Measurements from ENCODE around the gene SPAG9. TPM values are rescaled to one million over a fixed set of nuclear protein-coding genes. Genes with fewer than 3 reads are reported as not detected.

SPAG9 gene
- total RNA-seq, 1 experiment from 2014 or later = 90.5 TPM

DNA sequence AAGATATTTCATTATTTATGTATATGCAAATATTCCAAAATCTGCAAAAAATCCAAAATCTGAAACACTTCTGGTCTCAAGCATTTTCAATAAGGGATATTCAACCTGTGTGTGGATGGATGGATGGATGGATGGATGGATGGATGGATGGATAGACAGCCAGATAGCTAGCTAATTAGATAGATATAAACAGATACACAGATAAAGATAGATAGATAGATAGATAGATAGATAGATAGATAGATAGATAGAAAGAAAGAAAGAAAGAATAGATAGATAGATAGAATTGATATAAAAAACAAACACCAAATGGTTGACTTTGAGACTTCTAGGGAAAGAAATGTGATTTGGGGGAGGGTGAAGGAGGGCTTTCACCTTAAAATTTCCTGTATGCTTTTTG lies 139.4 kb downstream of the SPAG9 start:
- Histone ChIP-seq H4K20me1 (ENCODE audit: low read length) (no peaks in the 10 kb centered on the region), H3K79me2 (ENCODE audit: low read length) (no peaks in the 10 kb centered on the region), H3K4me1 (ENCODE audit: insufficient read depth, low read length) (peaks cover 2% of the 10 kb centered on the region), H3F3A (ENCODE audit: low read length, unreplicated experiment) (no peaks in the 10 kb centered on the region), H3K36me3 (ENCODE audit: low read depth, low read length) (peaks cover 46% of the 10 kb centered on the region), H3K9ac (ENCODE audit: low read length) (no peak overlapping the region), H3K27me3 (ENCODE audit: low read length) (no peaks in the 10 kb centered on the region), H3K4me2 (ENCODE audit: low read length) (no peak overlapping the region), H3K9me2 (replicated peaks; ENCODE audit: low read length) (no peaks in the 10 kb centered on the region), H2AFZ (ENCODE audit: low read length) (no peak overlapping the region), H3K27ac (ENCODE audit: low read length) (no peak overlapping the region), H3K4me3 (ENCODE audit: low read length) (no peak overlapping the region), H3K9me3 (ENCODE audit: low read length) (no peaks in the 10 kb centered on the region)
- no peak for DNase-seq
- BruUV-seq (replicated peaks) = no TSS peak
- ChIA-PET POLR2A (ENCODE audit: unreplicated experiment) (no interaction called here), CTCF (no interaction called here)
- intact Hi-C loops (cut with micrococcal nuclease) = no loop called here
- TF ChIP-seq EZH2phosphoT487 (IDR thresholded peaks at IDR 0.05; ENCODE audit: borderline replicate concordance, low read length) (no peak), CTCF (conservative IDR thresholded peaks at IDR 0.05; ENCODE audit: low read depth, low read length) (no peak), EZH2 (IDR thresholded peaks at IDR 0.05; ENCODE audit: low read length, unreplicated experiment) (no peak)
- ATAC-seq = no peak

DNA sequence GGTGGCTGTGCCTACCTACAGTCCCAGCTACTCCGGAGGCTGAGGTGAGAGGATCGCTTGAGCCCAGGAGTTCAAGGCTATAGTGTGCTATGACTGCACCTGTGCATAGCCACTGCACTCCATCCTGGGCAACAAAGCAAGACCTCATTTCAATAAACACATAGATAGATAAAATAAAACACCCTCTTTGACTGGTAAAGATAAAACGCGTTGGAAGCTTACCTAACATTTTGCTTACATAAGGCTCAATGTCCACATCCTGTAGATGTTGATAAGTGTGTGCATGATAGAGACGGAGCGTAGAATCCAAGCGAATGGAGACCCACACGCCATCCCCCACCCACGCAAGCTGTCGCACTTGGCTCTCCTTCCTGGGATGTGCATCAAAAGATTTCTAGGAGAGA lies 141.1 kb downstream of the SPAG9 start:
- H3K36me3 ChIP-seq (ENCODE audit: low read depth, low read length) = peaks cover 45% of the 10 kb centered on the region
- H3K9me2 ChIP-seq (replicated peaks; ENCODE audit: low read length) = no peaks in the 10 kb centered on the region
- H2AFZ ChIP-seq (ENCODE audit: low read length) = no peak overlapping the region
- no peaks in the 10 kb centered on the region for H3K79me2 ChIP-seq (ENCODE audit: low read length)
- no peak overlapping the region for H3K9ac ChIP-seq (ENCODE audit: low read length)
- ATAC-seq (no peak), DNase-seq (no peak)
- ChIA-PET CTCF (no interaction called here), POLR2A (ENCODE audit: unreplicated experiment) (no interaction called here)
- H4K20me1 ChIP-seq (ENCODE audit: low read length) = no peaks in the 10 kb centered on the region
- TF ChIP-seq CTCF (conservative IDR thresholded peaks at IDR 0.05; ENCODE audit: low read depth, low read length) (no peak), EZH2phosphoT487 (IDR thresholded peaks at IDR 0.05; ENCODE audit: borderline replicate concordance, low read length) (no peak), EZH2 (IDR thresholded peaks at IDR 0.05; ENCODE audit: low read length, unreplicated experiment) (no peak)
- H3K4me3 ChIP-seq (ENCODE audit: low read length) = no peak overlapping the region
- intact Hi-C loops (cut with micrococcal nuclease) = no loop called here
- no peaks in the 10 kb centered on the region for H3F3A ChIP-seq (ENCODE audit: low read length, unreplicated experiment)
- no peaks in the 10 kb centered on the region for H3K9me3 ChIP-seq (ENCODE audit: low read length)
- BruUV-seq (replicated peaks) = no TSS peak
- H3K27ac ChIP-seq (ENCODE audit: low read length) = no peak overlapping the region
- no peaks in the 10 kb centered on the region for H3K27me3 ChIP-seq (ENCODE audit: low read length)
- H3K4me1 ChIP-seq (ENCODE audit: insufficient read depth, low read length) = no peaks in the 10 kb centered on the region
- H3K4me2 ChIP-seq (ENCODE audit: low read length) = no peak overlapping the region

- no peak overlapping the region for H3K4me2 ChIP-seq (ENCODE audit: low read length)
- TF ChIP-seq CTCF (conservative IDR thresholded peaks at IDR 0.05; ENCODE audit: low read depth, low read length) (no peak), EZH2phosphoT487 (IDR thresholded peaks at IDR 0.05; ENCODE audit: borderline replicate concordance, low read length) (no peak), EZH2 (IDR thresholded peaks at IDR 0.05; ENCODE audit: low read length, unreplicated experiment) (no peak)
- no peak overlapping the region for H3K9ac ChIP-seq (ENCODE audit: low read length)
- H3K9me3 ChIP-seq (ENCODE audit: low read length) = no peaks in the 10 kb centered on the region
- no peaks in the 10 kb centered on the region for H3K4me1 ChIP-seq (ENCODE audit: insufficient read depth, low read length)
- H3K4me3 ChIP-seq (ENCODE audit: low read length) = no peak overlapping the region
- no peaks in the 10 kb centered on the region for H3K79me2 ChIP-seq (ENCODE audit: low read length)
- ChIA-PET CTCF (no interaction called here), POLR2A (ENCODE audit: unreplicated experiment) (no interaction called here)
- no peak for DNase-seq
- H3K9me2 ChIP-seq (replicated peaks; ENCODE audit: low read length) = no peaks in the 10 kb centered on the region
- H2AFZ ChIP-seq (ENCODE audit: low read length) = no peak overlapping the region
- no peaks in the 10 kb centered on the region for H3K27me3 ChIP-seq (ENCODE audit: low read length)
- intact Hi-C loops (cut with micrococcal nuclease) = no loop called here
- H3F3A ChIP-seq (ENCODE audit: low read length, unreplicated experiment) = no peaks in the 10 kb centered on the region
- peak; percentile 77 for ATAC-seq
- BruUV-seq (replicated peaks) = no TSS peak
- peaks cover 52% of the 10 kb centered on the region for H3K36me3 ChIP-seq (ENCODE audit: low read depth, low read length)
- no peak overlapping the region for H3K27ac ChIP-seq (ENCODE audit: low read length)
- H4K20me1 ChIP-seq (ENCODE audit: low read length) = no peaks in the 10 kb centered on the region
Measured at GRCh38 chr17:50977487-50978159, 143.0 kb downstream of the SPAG9 start.
